Measurements from ENCODE around the gene CPNE6.
"Not testable (repeated sequence)": the region's sequence is repeated elsewhere in the genome, so short reads cannot be mapped to it uniquely, and the experiment has no call there.

The CPNE6 gene

GRCh38 chr14:24071144-24071697 is at the start of gene CPNE6:
Gene CPNE6 (plus strand): TSS chr14:24071562. CDS start chr14:24072937, 1,375 bp downstream.
- no peak for DNase-seq (ENCODE audit: low read depth in 2 of 2)

GRCh38 chr14:24024939-24025418 is 46.4 kb upstream of the CPNE6 start:
- not testable (repeated sequence) for DNase-seq (ENCODE audit: low read depth in 2 of 2)

GRCh38 chr14:24029687-24030086 is 41.7 kb upstream of the CPNE6 start:
- DNase-seq (ENCODE audit: low read depth in 2 of 2) = not testable (repeated sequence)

GRCh38 chr14:24031331-24031730 is 40.0 kb upstream of the CPNE6 start:
- not testable (repeated sequence) for DNase-seq (ENCODE audit: low read depth in 2 of 2)

- DNase-seq (ENCODE audit: low read depth in 2 of 2) = no peak
These were observed 38.5 kb upstream of the CPNE6 start for GRCh38 chr14:24032727-24033418.

- not testable (repeated sequence) for DNase-seq (ENCODE audit: low read depth in 2 of 2)
These were observed 35.6 kb upstream of the CPNE6 start for GRCh38 chr14:24035769-24036168.

- peak; percentile 55 to 56 for DNase-seq (ENCODE audit: low read depth in 2 of 2)
These were observed 35.0 kb upstream of the CPNE6 start for GRCh38 chr14:24036169-24036962.

- not testable (repeated sequence) for DNase-seq (ENCODE audit: low read depth in 2 of 2)
These were observed 34.3 kb upstream of the CPNE6 start for GRCh38 chr14:24036963-24037657.

- DNase-seq (ENCODE audit: low read depth in 2 of 2) = no peak
These were observed 33.7 kb upstream of the CPNE6 start for GRCh38 chr14:24037658-24038037.

- no peak for DNase-seq (ENCODE audit: low read depth in 2 of 2)
These were observed 32.7 kb upstream of the CPNE6 start for GRCh38 chr14:24038686-24039085.

GRCh38 chr14:24040692-24041091 is 30.7 kb upstream of the CPNE6 start:
- DNase-seq (ENCODE audit: low read depth in 2 of 2) = no peak

- no peak for DNase-seq (ENCODE audit: low read depth in 2 of 2)
These were observed 28.6 kb upstream of the CPNE6 start for GRCh38 chr14:24042746-24043145.

- not testable (repeated sequence) for DNase-seq (ENCODE audit: low read depth in 2 of 2)
These were observed 22.4 kb upstream of the CPNE6 start for GRCh38 chr14:24049002-24049401.

GRCh38 chr14:24050753-24051152 is 20.6 kb upstream of the CPNE6 start:
- not testable (repeated sequence) for DNase-seq (ENCODE audit: low read depth in 2 of 2)

- DNase-seq (ENCODE audit: low read depth in 2 of 2) = no peak
These were observed 20.1 kb upstream of the CPNE6 start for GRCh38 chr14:24051176-24051788.

- peak in 1 of 2 donors; percentile 60 for DNase-seq (ENCODE audit: low read depth in 2 of 2)
These were observed 19.3 kb upstream of the CPNE6 start, which contains the start of gene CARMIL3 for GRCh38 chr14:24051789-24052655. Gene CARMIL3 (plus strand): TSS chr14:24052009. CDS start chr14:24052154, 145 bp downstream.

GRCh38 chr14:24052656-24053547 is 18.5 kb upstream of the CPNE6 start:
- DNase-seq (ENCODE audit: low read depth in 2 of 2) = peak; percentile 68 to 70

GRCh38 chr14:24053548-24054323 is 17.6 kb upstream of the CPNE6 start:
- no peak for DNase-seq (ENCODE audit: low read depth in 2 of 2)

- no peak for DNase-seq (ENCODE audit: low read depth in 2 of 2)
These were observed 17.1 kb upstream of the CPNE6 start for GRCh38 chr14:24054324-24054641.

Data from stimulated activated CD8-positive, alpha-beta memory T cell treated with anti-CD3 and anti-CD28 coated beads, Interleukin-7, amount 100 ng/mL, for 4 hours (primary cell).